Thoracic aorta (tissue), 2 donors: Measurements from ENCODE around the gene AQP1. TPM values are rescaled to one million over a fixed set of nuclear protein-coding genes. Genes with fewer than 3 reads are reported as not detected.

Experiments
- ATAC-seq: fragments of 150-250 bp; one replicate; pipeline ENCODE4 v1.8.0; 2017; ENCODE audit warnings: low read depth; ENCODE audit not compliant: insufficient number of reproducible peaks, low FRiP score
- DNase-seq: peaks from one replicate; pipeline ENCODE4 v3.0.0-alpha.2; 2020; ENCODE audit warnings: low spot score
- H3K27ac ChIP-seq, 2 donors: fragments of 200-600 bp; sonication (generic); 1 replicate in 1 of 2; 2 replicates in 1 of 2; pipeline ENCODE4 v1.5.1; 2016; ENCODE audit warnings: mild to moderate bottlenecking in 2 of 2, moderate library complexity in 2 of 2
- H3K27me3 ChIP-seq: fragments of 200-600 bp; sonication (generic); replicated peaks from 2 replicates; pipeline ENCODE4 v1.6.0; 2016; ENCODE audit warnings: mild to moderate bottlenecking; ENCODE audit not compliant: insufficient read depth
- H3K36me3 ChIP-seq: fragments of 200-600 bp; sonication (generic); one replicate; pipeline ENCODE4 v1.5.1; 2016
- H3K4me1 ChIP-seq, 2 donors: fragments of 200-600 bp; sonication (generic); 1 replicate in 1 of 2; 2 replicates in 1 of 2; pipeline versions ENCODE4 v1.5.1 to v1.6.0; 2016; ENCODE audit warnings: low read depth in 2 of 2, mild to moderate bottlenecking in 1 of 2; ENCODE audit not compliant: control insufficient read depth in 1 of 2
- H3K4me3 ChIP-seq: fragments of 200-600 bp; sonication (generic); 2 replicates; pipeline ENCODE4 v1.5.1; 2016; ENCODE audit warnings: mild to moderate bottlenecking
- H3K9me3 ChIP-seq: fragments of 200-600 bp; sonication (generic); 2 replicates; pipeline ENCODE4 v1.5.1; 2016
- total RNA-seq, 2 donors: library from RNA; depleted of rRNA; stranded (reverse); fragments of >200 nt; gene quantifications; one replicate each; pipeline versions ENCODE4 v1.1.0 to v1.2.3, GENCODE V29; 2016
- TF ChIP-seq, protein P1 (sequence below): fragments of 200-600 bp; sonication (generic); IDR thresholded peaks from one replicate; pipeline ENCODE4 v1.5.1; 2019; ENCODE audit warnings: antibody characterized with exemption

Gene AQP1
- total RNA-seq, 2 donors from 2014 or later = 1,262 to 1,768 TPM

DNA sequence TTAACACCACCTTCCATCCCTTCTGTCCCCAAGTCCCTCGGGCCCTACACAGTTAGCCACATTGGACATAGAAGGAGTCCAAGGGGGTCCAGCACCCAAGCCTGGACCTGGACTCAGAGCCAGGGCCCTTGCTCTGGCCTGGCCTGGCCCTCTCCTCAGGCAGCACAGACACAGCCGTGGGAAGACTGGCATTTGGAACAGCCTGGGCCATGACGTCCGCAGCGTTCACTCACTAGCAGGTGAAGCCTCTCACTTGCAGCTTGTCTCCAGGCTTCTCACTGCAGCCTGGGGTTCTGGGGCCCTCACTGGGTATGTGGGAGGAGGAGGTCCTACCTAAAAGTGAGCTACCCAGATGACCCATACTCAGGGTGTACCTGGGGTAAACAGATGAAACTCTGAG, 33.7 kb upstream of the AQP1 start:
- TF ChIP-seq, protein P1, sequence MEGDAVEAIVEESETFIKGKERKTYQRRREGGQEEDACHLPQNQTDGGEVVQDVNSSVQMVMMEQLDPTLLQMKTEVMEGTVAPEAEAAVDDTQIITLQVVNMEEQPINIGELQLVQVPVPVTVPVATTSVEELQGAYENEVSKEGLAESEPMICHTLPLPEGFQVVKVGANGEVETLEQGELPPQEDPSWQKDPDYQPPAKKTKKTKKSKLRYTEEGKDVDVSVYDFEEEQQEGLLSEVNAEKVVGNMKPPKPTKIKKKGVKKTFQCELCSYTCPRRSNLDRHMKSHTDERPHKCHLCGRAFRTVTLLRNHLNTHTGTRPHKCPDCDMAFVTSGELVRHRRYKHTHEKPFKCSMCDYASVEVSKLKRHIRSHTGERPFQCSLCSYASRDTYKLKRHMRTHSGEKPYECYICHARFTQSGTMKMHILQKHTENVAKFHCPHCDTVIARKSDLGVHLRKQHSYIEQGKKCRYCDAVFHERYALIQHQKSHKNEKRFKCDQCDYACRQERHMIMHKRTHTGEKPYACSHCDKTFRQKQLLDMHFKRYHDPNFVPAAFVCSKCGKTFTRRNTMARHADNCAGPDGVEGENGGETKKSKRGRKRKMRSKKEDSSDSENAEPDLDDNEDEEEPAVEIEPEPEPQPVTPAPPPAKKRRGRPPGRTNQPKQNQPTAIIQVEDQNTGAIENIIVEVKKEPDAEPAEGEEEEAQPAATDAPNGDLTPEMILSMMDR = no peak
- ATAC-seq (no peak), DNase-seq (no peak)
- Histone ChIP-seq H3K36me3 (peaks cover 31% of the 10 kb centered on the region), H3K4me3 (no peak overlapping the region), H3K27ac (no peak overlapping the region), H3K4me1 (peaks cover 0 to 14% of the 10 kb centered on the region in 2 donors), H3K27me3 (no peaks in the 10 kb centered on the region), H3K9me3 (no peaks in the 10 kb centered on the region)

DNA sequence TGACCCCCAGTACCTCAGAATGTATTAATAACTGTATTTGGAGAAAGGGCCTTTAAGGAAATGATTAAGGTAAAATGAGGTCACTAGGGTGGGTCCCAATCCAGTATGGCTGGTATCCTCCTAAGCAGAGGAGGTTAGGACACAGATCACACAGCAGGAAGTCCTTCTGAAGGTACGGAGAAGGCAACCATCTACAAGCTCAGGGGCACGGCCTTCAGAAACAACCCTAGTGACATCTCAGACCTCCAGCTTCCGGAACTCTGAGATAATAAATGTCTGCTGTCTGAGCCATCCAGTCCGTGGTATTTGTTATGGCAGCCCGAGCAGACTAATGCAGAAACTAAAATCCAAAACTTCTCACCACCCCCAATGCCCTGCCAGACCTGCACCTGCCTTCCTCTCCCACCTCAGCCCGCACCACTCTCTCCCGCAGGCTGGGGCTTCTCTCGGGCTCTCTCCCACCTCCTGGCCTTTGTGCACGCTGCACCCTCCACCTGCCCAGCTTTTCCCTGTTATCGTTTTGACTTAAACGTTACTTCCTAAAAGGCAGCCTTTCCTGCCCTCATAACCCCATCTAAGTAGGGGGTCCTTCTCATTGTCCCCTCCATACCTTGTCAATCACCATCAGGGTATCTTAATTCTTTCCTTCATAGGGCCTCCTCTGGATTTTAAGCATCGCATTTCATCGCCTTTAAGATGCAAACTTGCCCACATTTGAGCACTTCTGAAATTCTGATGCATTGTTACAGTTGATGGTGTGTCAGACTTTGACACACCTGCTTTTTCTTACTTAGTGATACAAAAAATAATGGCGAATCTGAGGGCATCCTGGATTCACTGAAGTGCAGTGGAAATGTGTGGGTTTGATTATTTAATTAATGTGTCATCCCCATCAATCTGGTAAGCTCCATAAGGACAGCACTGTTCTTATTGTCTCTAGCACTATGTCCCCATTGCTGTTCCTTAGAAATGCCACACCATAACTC, 32.2 kb upstream of the AQP1 start:
- Histone ChIP-seq H3K4me1 (peaks cover 0 to 14% of the 10 kb centered on the region in 2 donors), H3K4me3 (no peak overlapping the region), H3K27me3 (no peaks in the 10 kb centered on the region), H3K9me3 (no peaks in the 10 kb centered on the region), H3K36me3 (peaks cover 25% of the 10 kb centered on the region), H3K27ac (no peak overlapping the region)
- TF ChIP-seq, protein P1 = no peak
- ATAC-seq = no peak
- no peak for DNase-seq

DNA sequence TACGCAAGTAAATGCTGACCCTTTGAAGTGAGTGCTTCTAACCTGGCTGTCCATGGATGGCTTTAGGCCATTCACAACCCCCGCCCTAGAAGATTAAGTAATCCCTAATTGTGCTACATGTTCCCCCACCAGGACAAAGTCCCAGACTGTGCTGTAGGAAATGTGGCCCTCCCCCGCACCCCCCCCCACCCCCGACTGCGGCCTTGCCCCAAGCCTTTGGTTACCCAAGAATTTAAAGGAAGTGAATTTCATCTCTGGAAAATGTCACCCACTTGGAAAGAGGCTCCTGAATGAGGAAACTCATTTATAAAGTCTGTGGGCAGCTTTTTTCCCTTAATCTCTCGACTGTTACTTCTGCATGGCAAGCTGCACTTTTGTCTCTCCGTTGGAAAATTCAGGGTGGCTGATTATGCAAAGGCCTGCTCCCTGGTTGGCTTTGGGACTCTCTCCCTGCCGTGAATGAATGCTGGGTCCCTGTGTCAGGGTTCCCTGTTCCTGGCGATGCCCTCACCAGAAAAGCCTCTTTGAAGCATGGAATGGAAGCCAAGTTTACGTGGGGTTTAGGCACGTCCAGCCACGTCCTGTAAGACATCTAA, 31.4 kb upstream of the AQP1 start:
- peaks cover 0 to 14% of the 10 kb centered on the region in 2 donors for H3K4me1 ChIP-seq
- H3K9me3 ChIP-seq = no peaks in the 10 kb centered on the region
- no peak overlapping the region for H3K27ac ChIP-seq
- TF ChIP-seq, protein P1 = no peak
- H3K27me3 ChIP-seq = no peaks in the 10 kb centered on the region
- no peak for DNase-seq
- peaks cover 25% of the 10 kb centered on the region for H3K36me3 ChIP-seq
- ATAC-seq = no peak
- H3K4me3 ChIP-seq = no peak overlapping the region

DNA sequence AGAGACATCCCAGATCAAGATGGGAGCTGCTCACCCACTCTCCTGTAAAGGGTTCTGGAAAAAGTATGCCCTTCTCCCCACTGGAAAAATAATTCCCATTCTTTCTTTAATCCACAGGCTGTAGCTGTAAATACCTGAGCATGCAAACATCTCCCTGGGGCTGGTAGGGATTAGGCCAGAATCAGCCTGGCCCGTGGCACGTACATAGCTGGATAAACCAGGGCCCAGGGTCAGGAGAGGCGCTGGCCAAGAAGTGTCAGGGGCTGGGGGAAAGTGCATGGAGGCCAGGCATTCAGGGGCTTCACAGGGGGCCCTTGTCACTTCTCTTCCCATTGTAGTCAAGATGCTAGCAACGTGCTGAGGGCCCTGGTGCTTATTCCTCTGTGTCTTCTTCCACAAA, 30.7 kb upstream of the AQP1 start:
- ATAC-seq = no peak
- TF ChIP-seq, protein P1 = no peak

DNA sequence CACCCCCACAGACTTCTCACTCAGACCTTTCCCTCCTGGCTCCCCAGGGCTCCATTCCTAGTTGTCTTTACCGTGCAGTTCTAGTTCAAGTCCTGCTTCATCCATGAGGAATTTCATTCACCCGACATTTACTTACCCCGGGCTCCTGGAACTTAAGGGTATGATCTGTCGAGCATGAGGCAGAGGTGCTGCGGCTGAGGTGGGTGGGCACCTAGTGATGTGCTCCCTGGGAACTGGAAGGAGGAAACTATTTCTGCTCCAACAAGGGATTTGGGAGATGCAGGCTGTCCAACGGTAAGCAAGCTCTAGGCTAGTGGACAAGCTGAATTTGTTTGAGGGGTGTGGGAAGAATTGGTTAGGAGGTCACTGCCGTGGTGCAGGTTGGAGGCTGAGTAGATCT, 30.2 kb upstream of the AQP1 start:
- no peak for ATAC-seq
- no peaks in the 10 kb centered on the region for H3K27me3 ChIP-seq
- no peak overlapping the region for H3K27ac ChIP-seq
- H3K4me1 ChIP-seq = peaks cover 3 to 19% of the 10 kb centered on the region in 2 donors
- peaks cover 19% of the 10 kb centered on the region for H3K36me3 ChIP-seq
- H3K9me3 ChIP-seq = no peaks in the 10 kb centered on the region
- no peak for DNase-seq
- no peak overlapping the region for H3K4me3 ChIP-seq
- TF ChIP-seq, protein P1 = no peak

More for the DNA sequence above, 30.7 kb upstream of the AQP1 start:
- H3K4me1 ChIP-seq = peaks cover 0 to 14% of the 10 kb centered on the region in 2 donors
- no peak for DNase-seq
- H3K9me3 ChIP-seq = no peaks in the 10 kb centered on the region
- H3K4me3 ChIP-seq = no peak overlapping the region
- peaks cover 19% of the 10 kb centered on the region for H3K36me3 ChIP-seq
- H3K27ac ChIP-seq = no peak overlapping the region
- H3K27me3 ChIP-seq = no peaks in the 10 kb centered on the region
